GM10248 (cell line): ENCODE data around the gene MEX3A.

ENCODE experiments used
- CTCF ChIA-PET: fragments of 300-600 bp; sonication (Branson Sonifier 250); formaldehyde crosslinking; extraction: SDS; loops from one replicate; lab custom pipeline; 2021; ENCODE audit warnings: antibody characterized with exemption; lab: Yijun Ruan, JAX
- POLR2A ChIA-PET: fragments of 350-650 bp; sonication (Branson Sonifier 250); formaldehyde crosslinking; extraction: SDS; loops from one replicate; lab custom pipeline; 2020; ENCODE audit warnings: antibody characterized with exemption; lab: Yijun Ruan, JAX
- DNase-seq: peaks from one replicate; pipeline ENCODE4 v3.0.0; 2012; ENCODE audit errors: extremely low spot score
- TF ChIP-seq, protein P1 (sequence below): IDR thresholded peaks from 2 replicates; pipeline ENCODE4 v1.5.1; 2012; ENCODE audit warnings: mild to moderate bottlenecking, low read depth; ENCODE audit errors: extremely low read depth, missing control alignments, control extremely low read depth

Gene MEX3A, protein sequence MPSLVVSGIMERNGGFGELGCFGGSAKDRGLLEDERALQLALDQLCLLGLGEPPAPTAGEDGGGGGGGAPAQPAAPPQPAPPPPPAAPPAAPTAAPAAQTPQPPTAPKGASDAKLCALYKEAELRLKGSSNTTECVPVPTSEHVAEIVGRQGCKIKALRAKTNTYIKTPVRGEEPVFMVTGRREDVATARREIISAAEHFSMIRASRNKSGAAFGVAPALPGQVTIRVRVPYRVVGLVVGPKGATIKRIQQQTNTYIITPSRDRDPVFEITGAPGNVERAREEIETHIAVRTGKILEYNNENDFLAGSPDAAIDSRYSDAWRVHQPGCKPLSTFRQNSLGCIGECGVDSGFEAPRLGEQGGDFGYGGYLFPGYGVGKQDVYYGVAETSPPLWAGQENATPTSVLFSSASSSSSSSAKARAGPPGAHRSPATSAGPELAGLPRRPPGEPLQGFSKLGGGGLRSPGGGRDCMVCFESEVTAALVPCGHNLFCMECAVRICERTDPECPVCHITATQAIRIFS

DNA sequence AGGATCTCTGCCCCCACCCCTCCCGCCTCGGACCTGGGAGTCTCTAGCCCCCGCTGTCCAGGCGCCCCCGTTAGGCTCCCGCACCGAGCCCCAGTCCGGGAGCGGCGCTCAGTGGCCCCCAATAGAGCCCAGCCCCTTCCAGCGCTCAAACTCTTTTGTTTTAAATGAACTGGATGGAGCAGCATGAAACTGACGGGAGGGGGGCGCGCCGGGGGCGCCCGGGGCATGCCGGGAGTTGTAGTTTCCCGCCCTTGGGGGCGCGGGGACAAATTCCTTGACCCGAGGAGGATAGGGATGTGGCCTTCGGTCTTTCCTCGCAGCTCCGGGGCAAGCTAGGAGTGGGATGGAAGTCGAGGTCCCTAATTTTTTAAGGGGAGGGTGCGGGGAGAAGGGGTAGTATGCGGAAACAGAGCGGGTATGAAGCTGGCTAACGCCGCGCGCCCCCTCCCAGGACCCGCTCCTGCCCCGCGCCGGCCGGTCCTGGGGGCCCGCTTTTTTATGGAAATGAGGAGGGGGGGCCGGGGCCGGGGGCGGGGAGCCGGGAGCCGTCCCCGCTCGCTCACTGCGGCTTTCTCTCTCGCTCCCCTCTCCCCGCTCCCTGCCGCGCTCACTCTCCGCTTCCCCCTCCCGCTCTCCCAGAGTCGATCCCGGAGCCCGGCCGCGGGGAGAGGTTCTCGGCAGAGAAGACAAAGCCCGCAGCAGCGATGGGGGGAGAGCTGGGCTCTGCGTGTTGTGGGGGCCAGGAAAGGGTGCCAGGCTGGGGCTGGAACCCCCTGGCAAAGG is at the start of gene MEX3A:
Gene MEX3A (minus strand): TSS at position 157 of the 783 bp plus-strand sequence. CDS start 467 bp downstream, outside the sequence.
- ChIA-PET POLR2A (no interaction called here), CTCF (interaction anchor here (1.0 to 29.1 kb wide), 6 partner anchors 9 to 59 kb away, joined by 3 to 1172 read pairs (median 9); partner anchors contain the start of gene LMNA)
- DNase-seq = peak; percentile 85
- TF ChIP-seq, protein P1, sequence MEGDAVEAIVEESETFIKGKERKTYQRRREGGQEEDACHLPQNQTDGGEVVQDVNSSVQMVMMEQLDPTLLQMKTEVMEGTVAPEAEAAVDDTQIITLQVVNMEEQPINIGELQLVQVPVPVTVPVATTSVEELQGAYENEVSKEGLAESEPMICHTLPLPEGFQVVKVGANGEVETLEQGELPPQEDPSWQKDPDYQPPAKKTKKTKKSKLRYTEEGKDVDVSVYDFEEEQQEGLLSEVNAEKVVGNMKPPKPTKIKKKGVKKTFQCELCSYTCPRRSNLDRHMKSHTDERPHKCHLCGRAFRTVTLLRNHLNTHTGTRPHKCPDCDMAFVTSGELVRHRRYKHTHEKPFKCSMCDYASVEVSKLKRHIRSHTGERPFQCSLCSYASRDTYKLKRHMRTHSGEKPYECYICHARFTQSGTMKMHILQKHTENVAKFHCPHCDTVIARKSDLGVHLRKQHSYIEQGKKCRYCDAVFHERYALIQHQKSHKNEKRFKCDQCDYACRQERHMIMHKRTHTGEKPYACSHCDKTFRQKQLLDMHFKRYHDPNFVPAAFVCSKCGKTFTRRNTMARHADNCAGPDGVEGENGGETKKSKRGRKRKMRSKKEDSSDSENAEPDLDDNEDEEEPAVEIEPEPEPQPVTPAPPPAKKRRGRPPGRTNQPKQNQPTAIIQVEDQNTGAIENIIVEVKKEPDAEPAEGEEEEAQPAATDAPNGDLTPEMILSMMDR = no peak

DNA sequence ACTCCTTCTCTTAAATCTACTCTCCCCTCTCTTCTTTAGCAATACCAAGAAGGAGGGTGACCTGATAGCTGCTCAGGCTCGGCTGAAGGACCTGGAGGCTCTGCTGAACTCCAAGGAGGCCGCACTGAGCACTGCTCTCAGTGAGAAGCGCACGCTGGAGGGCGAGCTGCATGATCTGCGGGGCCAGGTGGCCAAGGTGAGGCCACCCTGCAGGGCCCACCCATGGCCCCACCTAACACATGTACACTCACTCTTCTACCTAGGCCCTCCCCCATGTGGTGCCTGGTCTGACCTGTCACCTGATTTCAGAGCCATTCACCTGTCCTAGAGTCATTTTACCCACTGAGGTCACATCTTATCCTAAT is 48.3 kb upstream of the MEX3A start:
- TF ChIP-seq, protein P1 = no peak
- ChIA-PET CTCF (interaction anchor here (0.6 to 27.7 kb wide), 17 partner anchors 11 to 289 kb away, joined by 3 to 1172 read pairs (median 8); partner anchors contain the start of genes LMNA, MEX3A and PMF1), POLR2A (interaction anchor here (2.6 to 17.9 kb wide), 2 partner anchors 16 to 29 kb away, joined by 13 to 266 read pairs; partner anchors contain the start of gene LMNA)
- DNase-seq = no peak

DNA sequence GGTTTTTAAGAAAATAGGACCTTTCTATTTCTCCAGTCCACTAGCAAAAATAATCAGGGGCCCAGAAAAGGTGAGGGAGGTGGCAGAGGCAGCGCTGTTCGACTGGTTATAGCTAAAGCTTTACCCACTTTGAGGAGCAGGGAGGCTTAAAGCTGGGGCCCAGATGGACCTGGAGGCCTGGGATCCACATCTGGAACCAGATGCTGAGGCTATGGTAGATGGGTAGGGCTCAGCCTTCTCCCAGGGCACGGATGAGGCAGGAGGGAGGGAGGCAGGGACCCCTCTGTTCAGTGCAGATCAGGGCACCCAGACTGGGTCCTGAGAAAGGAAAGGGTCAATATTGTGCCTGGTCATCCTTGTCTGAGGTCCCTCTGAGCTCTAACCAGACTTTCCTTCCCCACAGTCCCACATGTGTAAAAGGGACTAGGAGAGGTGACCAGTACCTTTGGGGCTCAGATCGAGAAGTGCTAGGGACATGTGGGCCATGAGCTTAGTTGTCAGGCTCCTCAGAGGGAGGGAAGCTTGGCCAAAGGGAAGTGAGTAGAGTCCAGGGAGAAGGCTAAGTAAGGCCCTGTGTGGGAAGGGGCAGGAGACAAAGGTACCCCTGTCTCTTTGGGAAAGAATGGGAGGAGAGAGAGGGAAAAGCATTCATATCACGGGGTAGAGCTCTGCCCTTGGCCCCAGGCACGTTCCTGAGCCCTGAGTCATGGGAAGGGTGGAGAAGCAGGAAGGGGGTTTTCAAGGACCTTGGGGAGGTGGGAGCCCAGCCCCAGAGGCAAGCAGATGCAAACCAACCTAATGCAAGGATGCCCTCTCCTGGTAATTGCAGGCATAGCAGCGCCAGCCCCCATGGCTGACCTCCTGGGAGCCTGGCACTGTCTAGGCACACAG is 47.7 kb upstream of the MEX3A start:
- TF ChIP-seq, protein P1 = peak; percentile 96
- DNase-seq = peak; percentile 77
- CTCF ChIA-PET = interaction anchor here (0.7 to 27.7 kb wide), 29 partner anchors 7 to 289 kb away, joined by 3 to 1172 read pairs (median 5); partner anchors contain the start of genes ARHGEF2, LMNA, MEX3A and PMF1
- POLR2A ChIA-PET = interaction anchor here (0.6 to 17.9 kb wide), 4 partner anchors 13 to 36 kb away, joined by 5 to 266 read pairs (median 9); partner anchors contain the start of gene LMNA

DNA sequence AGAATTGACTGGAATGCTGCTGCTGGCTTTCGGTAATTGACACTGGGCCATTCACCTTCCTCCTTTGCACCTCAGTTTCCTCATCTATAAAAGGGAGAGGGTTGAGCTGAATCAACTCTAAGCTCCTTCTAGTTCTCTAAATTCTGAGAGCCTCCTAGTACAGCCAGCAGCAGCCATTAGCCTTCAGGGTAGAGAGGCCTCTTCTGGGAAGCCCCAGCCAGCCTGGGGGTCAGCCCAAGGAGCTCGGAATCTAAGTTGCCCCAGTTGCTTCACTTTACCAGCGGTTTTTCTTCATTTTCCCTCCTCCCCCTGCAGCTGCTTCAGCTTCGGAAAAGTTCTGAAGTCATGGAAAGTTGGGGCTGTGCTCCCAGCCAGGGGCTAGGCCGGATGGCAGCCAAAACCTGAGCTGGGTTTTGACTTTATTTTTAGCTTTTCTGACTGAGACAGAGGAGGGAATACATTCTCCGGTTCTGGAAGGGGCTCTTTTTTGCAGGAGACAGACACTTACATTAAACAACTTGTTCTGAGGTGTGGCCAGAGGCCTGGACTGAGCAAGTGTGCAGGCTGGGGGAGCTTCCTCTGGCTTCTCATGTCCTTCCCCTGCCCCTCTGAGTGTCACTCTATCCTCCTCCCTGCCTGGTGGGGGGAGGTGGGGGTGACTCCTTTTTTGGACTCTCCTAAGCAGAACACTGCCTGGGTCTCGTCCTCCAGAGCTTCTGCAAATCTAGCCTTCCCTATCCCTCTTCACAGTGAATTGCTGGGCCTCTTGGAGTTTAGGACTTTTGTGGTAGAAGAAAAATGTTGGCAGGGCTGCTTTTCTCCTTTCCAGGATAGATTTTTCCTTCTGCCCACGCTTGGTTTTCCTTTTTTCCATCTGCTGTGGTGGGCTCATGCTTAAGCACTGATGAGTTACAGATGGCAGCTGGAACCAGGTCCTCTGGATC is 46.7 kb upstream of the MEX3A start:
- TF ChIP-seq, protein P1 = no peak
- ChIA-PET POLR2A (interaction anchor here (0.6 to 17.9 kb wide), 8 partner anchors 8 to 35 kb away, joined by 3 to 266 read pairs (median 5); partner anchors contain the start of gene LMNA), CTCF (interaction anchor here (0.8 to 27.7 kb wide), 27 partner anchors 8 to 231 kb away, joined by 3 to 1172 read pairs (median 6); partner anchors contain the start of genes ARHGEF2, LMNA, MEX3A and SLC25A44)
- DNase-seq = no peak

DNA sequence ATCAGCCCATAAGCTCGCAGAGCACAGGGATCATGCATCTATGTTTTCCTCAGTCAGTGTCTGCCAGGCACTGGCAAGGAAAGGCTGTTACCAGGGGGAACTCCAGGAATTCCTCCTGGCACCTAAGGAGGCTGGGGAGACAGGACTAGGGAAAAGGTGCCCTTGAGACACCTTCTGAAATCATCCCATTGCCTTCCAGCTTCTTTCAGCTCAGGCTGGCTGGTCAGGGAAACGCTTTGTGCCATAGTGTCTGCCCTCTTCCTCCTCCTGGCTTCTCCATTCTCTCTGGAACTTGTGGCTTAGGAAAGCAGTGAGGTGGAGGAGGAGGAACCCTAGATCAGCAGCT is 46.0 kb upstream of the MEX3A start:
- CTCF ChIA-PET = interaction anchor here (0.8 to 27.7 kb wide), 18 partner anchors 8 to 231 kb away, joined by 3 to 1172 read pairs (median 7); partner anchors contain the start of genes LMNA, MEX3A and SLC25A44
- POLR2A ChIA-PET = interaction anchor here (0.6 to 17.9 kb wide), 7 partner anchors 10 to 189 kb away, joined by 3 to 266 read pairs (median 5); partner anchors contain the start of gene LMNA
- TF ChIP-seq, protein P1 = no peak
- no peak for DNase-seq
